Stimulated activated CD8-positive, alpha-beta memory T cell treated with anti-CD3 and anti-CD28 coated beads, Interleukin-2, amount 100 ng/mL, for 48 hours (primary cell): ENCODE data around the gene RACGAP1.
"Not testable (repeated sequence)": the region's sequence is repeated elsewhere in the genome, so short reads cannot be mapped to it uniquely, and the experiment has no call there.

Experiments
- DNase-seq, 2 donors: peaks; one replicate each; pipeline ENCODE4 v3.0.0-alpha.2; 2020; ENCODE audit warnings: low read depth in 2 of 2

The RACGAP1 gene

DNA sequence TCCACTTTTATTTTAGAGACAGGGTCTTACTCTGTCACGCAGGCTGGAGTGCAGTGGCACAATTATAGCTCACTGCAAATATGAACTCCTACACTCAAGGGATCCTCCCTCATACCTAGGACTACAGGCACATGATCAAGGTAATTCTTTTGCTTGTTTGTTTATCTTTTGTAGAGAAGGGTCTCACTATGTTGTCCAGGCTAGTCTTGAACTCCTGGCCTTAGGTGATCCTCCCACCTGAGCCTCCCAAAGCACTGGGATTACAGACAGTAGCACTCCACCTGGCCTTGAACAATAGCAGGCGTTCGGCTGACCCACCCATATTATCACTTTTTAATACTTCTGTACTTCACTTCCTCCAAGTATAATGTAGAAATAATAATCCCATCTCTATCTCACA lies 1.4 kb upstream of the RACGAP1 start:
- no peak for DNase-seq

DNA sequence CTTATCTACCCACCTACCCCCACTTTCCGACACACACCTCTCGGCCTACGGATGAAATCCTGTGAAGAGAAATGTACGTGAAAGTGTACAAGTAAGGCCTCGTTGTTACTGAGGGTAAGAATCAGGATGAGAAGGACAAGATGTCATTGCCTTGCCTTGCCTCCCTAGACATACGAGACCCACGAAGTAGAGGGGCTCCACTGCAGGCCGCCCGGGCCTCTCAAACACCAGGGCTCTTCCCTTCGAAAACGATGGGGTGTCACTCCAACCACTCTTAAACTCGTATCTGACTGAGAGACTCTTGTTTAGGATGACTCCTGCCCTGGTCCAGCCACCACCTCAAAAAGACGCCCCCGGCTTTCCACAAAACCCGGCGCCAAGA lies 498 bp downstream of the RACGAP1 start:
- no peak for DNase-seq

DNA sequence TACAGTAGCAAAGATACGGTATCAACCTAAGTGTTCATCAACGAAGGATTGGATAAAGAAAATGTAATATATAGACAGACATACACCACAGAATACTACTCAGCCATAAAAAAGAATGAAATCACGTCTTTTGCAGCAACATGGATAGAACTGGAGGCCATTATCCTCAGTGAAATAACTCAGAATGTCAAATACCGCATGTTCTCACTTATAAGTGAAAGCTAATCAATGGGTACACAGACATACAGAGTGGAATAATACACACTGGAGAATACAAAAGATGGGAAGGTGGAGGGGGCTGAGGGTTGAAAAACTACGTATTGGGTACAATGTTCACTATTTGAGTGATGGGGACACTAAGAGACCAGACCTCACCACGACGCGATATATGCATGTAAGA lies 1.1 kb downstream of the RACGAP1 start:
- DNase-seq: no peak

DNA sequence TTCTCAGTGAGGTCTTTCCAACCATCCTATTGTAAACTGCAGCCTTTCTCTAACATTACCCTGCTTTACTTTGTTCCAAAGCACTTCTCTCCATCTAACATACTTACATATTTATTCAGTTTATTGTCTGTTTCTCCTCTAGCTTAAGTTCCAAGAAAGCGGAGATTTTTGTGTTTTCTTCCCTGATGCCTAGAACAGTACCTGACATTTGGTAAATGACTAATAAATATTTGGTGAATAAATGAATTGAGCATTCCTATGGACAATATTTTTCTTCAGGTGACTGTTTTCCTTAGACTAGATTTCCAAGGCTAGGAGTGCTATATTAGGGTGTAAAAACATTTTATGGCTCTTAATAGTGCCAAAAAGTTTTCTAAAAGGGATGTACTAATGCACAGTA lies 2.4 kb downstream of the RACGAP1 start:
- no peak for DNase-seq

DNA sequence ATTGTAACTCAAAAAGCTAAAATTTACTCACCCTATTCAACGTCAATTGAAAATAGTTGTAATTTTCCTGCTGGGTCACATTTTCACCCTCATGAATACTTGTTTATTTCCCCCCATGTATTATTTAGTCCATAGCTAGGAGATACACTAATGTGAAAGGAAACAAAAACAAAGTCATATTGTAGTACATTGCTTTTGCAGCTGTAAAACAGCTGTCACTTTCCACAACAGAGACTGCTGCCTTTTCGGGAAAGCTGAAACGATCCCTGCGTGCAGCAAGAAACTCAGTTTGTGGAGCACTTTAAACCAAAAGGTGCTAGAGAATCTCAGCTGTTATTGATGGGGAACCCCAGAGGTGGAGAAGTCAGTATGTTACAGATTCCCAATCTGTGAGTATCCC lies 4.3 kb downstream of the RACGAP1 start:
- no peak for DNase-seq

DNA sequence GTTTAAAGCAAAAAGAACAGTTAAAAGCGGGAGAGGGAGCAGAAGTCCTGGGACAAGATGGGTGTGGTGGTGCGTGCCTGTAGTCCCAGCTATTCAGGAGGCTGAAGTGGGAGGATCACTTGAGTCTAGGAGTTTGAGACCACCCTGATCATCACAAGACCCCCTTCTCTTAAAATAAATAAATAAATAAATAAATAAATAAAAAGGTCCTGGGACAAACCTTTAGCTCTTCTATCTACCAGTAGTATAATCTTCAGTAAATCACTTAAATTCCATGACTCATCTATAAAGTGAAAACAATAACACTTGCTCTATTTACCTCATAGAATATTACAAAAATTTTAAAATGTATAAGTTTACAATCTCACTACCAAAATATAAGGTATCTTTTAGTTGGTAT lies 5.8 kb downstream of the RACGAP1 start:
- DNase-seq: no peak

DNA sequence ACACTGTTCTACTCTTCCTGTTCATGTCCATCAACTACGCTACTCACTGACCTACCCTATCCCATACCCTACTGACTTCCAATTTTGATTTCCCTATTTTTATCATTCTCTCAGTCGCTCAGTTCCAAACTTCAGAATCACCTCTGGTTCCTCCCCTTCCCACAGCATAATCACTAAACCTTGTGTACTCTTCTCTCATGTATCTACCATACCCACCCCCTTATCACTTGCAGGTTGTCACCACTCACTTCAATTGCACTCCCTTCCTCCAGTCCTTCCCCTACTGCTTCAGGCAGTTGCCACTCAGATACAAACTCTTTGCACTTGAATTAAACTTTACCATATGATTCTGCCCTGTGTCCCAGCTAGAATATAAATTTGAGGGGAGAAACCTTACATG lies 6.3 kb downstream of the RACGAP1 start:
- no peak for DNase-seq

DNA sequence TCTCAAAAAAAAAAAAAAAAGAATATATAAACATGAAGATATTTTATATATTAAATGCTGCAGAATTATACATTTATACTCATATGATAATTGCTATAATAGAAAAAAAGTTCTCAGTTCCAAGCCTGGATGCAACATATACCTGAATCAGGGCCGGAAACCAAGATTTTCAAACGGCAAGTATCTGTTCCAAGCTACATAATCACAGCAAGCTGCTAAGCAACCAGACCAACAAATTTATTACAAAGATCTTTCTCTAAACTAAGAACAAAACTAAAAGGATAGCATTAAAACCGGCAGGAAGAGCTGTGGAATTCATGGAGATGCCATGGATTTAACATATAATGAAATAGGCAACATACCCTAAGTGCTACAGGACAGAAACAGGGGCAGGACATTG lies 7.1 kb downstream of the RACGAP1 start:
- DNase-seq: no peak

DNA sequence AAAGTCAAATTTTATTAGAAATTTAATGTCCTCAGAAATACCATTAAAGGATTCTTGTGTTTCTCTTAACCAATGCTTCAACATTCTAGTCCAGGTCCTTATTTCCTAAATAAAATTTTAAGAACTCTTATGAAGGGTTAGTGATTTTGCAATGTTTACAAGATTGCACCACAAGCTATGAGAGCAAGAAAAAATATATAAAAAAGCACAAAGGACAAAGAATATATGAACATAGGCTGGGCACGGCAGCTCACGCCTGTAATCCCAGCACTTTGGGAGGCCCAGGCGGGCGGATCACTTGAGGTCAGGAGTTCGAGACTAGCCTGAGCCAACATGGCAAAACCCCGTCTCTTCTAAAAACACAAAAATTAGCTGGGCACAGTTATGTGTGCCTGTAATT lies 7.7 kb downstream of the RACGAP1 start:
- DNase-seq: no peak

DNA sequence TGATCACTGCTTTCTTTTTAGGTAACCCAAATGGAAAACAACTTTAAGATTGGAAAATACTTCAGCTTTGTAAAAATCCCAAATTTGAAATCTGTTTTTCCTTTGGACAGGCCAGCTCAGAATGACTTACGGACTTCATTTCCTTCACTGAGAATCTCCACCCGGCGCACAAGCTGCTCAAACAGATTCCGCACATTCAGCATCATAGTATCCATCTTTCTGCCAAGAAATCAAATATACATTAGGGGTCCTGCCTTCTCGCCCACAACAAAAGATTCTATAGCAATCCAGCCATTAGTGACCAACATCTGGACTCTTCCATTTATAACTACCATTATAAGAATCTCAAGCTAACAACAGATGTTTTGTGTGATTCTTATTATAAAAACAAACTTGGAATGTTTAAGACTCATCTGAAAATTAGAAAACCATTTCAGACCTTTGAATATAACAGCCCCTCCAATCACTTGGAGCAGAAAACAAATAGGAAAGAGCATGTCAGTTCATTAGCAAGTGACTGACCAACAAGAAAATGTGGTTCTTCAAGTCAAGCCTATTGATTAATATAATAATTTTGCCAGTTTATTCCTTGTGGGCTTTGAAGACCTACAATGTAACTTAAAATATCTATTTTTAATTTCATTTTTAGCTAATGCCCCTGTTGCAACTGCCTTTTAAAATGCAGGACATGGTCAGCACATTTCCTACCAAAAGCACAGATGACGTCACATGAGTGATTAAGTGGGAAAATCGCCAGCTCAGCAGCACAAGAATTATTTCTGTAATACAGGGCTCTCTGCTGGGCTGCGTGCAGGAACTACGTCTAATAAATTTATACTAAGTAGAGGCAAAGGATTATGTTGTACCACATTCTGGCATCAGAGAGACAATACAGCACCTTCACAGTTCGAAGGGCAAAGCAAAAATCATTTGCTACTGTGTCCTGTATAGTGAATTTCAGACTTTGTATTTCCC lies 8.5 kb downstream of the RACGAP1 start:
- no peak for DNase-seq

DNA sequence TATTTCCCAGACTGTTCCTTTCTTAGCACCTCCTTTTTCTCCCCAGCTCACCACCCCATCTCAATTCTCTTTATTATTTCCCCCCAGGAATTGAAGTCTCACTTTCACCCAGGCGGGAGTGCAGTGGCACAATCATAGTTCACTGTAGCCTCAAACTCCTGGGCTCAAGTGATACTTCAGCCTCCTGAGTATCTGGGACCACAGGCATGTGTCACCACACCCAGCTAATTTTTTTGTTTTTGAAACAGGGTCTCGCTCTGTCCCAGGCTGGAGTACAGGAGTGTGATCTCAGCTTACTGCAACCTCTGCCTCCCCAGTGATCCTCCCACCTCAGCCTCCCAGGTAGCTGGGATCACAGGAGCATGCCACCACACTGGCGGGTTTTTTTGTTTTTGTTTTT lies 11.0 kb downstream of the RACGAP1 start:
- no peak for DNase-seq

DNA sequence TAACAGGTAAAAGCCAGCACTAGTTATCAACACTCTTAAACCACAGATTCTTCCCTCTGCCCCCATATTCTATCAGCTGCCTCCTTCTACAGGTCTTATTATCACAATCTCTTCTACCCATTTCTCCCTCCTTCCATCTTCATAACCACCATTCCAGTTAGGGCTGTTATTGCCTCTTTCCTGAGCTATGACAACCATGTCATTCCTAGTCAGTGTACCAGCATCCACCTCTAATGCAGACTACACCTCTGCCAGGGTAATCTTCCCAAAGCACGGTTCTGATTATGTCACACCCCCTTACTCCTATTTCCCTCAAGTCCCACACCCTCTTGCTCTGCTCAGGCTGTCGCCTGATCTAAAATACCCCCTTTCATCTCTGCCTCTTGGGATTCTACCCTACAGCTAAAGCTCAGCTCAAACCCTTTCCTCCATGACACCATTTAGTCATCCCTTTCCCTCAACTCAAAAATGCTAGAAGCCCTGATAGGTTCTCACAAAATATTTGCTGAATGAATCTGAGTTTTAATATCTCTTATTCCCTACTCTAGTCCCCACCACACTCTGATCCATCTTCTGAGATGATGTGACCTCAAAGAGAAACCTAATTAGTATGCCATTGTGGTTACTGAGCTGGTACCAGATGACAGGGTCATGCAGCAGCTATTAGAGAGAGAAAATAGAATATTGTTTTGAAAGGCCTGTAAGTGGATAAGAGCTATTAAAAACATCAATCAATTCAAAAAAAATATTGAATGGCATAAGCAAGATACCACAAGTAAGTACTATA lies 11.7 kb downstream of the RACGAP1 start:
- DNase-seq: no peak

DNA sequence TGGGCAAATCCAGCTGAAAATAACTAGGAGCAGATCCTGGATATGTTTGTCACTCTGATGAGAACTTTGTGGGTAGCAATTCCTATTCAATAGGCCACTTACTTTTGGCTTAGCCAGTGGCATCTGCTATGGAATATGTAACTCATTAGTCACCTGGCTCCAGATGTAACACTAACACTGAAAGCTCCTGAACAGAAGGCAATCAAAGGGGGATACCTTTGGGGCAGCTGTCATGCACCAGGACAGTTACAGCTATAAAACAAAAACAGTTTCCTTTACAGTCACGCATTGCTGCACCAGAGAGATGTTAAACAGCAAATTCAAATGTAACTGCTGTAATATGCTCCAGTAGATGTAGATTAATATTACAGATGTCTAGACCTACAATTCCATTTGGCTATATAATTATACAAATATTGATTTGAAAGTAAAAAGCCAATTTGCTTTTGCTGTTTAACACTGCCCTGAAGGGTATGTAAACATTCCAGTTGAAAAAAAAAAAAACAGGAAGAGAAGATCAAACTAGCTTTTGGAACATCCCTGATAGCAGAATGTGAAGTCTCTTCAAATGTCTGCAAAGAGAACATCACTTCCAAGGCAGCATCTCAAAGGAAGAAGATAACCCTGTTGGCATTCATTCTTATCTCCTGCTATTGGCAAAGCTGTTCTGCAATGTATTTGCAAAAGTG lies 18.4 kb downstream of the RACGAP1 start:
- no peak for DNase-seq

DNA sequence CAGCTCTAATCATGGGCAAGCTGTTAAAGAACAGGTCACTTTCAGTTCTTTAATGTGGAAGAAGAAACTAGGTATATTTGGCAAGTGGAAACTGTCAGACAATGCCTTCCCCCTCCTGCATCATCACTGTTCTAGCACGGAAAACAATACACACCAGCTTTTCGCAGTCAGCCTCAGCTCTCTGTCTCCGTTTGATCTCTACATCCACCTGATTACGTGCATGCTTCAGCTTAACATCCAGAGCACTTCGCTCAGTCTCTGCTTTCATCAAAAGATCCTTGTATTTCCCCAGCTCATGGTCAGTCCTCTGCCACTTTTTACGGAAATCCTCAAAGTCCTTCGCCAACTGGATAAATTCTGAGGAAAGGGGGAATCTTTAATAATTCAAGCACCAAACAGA lies 19.0 kb downstream of the RACGAP1 start:
- no peak for DNase-seq

DNA sequence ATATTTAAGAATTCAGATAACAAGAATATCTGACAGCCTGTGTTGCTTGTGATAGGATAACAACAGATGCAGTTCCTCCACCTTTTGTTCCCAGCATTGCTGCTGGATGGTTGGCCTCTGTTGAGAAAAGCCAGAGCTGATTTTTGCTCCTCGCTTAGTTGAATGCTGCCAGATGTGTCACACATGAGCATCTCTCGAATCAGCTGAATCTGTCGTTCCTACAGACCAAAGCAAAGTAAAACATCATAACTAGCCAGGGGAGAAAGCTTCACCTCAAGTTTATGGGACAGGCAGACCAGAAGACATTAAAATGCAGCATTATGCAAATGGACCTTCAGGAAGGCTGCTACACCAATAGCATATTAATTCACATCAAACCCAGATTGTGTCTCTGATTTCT lies 20.1 kb downstream of the RACGAP1 start:
- no peak for DNase-seq

DNA sequence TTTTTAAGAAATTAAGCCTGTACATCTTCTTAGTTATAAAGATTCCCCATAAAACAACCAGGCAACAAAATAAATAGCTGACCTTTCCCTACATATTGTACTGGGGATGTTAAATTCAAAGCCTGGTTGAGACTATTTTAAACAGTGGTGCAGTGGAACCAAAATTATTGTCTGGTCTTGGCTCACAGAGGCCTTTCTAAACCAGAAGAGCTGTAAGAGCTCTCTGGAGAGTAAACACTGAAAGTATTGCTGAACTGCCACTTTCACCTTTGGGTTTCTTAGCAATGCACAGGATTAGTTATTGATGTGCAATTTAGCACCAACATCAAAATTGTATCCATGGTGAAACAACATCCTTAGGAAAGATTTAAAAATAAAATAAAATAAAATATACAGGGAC lies 20.6 kb downstream of the RACGAP1 start:
- no peak for DNase-seq

DNA sequence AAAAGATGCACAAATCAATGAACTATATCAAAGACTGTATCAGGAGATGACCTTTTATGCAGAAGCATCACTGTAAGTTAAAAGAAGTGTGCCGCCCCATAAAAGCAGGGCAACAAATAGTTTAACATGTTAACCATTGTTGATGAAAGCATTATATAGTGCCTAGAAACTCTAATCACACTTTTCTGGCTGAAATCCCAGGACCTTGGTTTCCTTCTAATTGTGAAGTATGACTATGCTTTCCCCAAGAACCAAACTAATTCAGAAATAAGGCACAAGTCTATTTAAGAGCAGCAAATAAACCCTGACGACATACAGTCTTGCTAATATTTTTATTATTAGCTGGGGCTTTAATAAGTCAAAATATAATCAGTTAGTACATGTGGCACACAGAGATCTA lies 21.7 kb downstream of the RACGAP1 start:
- no peak for DNase-seq

DNA sequence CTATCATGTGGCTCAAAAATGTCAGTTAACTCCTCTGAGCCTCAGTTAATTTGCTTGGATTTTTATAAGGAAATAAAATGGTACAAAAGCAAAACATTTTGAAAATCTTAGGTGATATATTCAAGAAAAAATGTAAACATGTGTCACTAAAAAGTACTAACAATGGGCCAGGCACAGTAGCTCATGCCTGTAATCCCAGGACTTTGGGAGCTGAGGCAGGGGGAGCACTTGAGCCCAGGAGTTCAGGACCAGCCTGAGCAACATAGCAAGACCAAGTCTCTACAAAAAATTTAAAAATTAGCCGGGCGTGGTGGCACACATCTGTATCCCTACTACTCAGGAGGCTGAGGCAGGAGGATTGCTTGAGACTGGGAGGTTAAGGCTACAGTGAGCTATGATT lies 26.8 kb downstream of the RACGAP1 start:
- DNase-seq: no peak

DNA sequence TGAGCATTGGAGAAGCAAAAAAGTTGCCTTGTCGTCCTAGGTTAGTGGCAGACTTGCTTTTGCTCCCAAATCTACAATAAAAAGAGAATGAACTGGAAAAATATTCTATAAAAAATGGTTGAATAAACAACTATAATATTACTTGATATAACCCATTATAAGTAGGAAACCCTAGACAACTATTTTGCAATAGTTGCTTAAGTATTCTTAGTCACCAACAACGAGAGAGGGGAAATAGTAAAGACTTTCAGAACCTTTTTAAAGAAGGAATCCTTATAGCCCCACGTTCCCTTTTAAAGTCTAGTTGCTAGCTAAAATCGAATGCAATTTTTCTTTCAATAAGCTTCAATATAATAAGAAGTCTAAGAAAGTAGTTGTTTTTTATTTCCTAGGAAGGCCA lies 35.0 kb downstream of the RACGAP1 start:
- DNase-seq: no peak

DNA sequence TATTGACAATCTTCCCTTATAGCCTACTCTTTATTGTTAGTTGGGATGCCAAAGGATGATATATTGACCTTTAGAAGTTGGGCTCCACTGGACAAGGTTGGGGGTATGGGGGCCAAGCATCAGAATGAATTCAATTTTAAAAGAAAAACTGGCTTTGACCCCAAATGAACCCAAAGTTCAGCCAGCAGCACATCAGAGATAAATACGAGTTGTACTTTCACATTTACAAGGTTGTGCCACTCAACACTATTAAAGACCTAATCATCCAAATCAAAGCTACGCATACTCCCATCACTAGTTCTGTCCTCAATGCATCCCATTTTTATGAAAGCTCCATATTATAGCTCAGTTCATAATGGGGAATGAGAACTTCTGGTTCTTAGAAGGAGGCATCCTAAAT lies 35.9 kb downstream of the RACGAP1 start:
- DNase-seq: not testable (repeated sequence)

DNA sequence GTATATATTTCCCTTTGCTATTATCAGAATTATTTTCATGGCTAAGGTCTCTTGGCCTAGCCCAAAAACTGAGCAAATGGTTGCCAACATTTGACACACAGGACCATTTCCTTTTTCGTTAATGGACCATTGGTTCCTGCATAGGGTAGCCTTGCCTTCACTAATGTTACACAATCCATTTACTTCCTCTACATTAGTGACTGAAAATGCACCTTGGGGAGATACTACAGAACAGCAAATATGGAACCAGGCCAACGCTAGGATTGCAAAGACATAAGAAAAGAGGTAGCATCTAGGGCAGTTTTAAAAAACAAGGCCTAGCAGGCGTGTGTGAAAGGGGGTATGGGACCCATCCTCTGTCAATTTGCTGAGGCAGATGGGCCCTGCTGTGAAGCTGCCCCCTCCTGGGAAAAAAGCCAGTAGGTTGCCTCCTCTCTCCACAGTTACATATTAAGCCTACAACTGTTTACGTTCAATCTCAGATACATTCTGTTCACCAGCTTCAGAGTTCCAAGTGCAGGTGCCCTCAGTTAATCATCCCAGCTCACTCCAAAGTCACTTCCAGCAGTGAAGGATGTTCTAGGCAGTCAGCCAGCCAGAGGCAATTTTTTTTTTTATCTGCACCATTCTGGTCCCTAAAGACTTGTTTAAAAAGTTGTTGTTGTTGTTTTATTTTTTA lies 37.5 kb downstream of the RACGAP1 start:
- DNase-seq: no peak

DNA sequence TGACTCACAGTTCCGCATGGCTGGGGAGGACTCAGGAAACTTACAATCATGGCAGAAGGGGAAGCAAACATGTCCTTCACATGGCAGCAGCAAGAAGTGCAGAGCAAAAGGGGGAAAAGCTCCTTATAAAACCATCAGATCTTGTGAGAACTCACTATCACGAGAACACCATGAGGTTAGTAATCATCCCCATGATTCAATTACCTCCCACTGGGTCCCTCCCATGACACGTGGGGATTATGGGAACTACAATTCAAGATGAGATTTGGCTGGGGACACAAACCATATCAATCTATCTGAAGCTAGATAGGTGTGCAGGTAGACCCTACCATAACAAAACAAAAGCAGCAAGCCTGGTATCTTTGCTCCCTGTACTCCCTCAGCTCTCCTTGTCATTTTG lies 38.8 kb downstream of the RACGAP1 start:
- not testable (repeated sequence) for DNase-seq
